ENCODE data around the gene OR10V1. TPM values are rescaled to one million over a fixed set of nuclear protein-coding genes. Genes with fewer than 3 reads are reported as not detected.

OR10V1 gene
- total and polyA plus RNA-seq, 2 donors (not counting 1 experiment from before 2014, with no cell fraction given), result not detected

DNA sequence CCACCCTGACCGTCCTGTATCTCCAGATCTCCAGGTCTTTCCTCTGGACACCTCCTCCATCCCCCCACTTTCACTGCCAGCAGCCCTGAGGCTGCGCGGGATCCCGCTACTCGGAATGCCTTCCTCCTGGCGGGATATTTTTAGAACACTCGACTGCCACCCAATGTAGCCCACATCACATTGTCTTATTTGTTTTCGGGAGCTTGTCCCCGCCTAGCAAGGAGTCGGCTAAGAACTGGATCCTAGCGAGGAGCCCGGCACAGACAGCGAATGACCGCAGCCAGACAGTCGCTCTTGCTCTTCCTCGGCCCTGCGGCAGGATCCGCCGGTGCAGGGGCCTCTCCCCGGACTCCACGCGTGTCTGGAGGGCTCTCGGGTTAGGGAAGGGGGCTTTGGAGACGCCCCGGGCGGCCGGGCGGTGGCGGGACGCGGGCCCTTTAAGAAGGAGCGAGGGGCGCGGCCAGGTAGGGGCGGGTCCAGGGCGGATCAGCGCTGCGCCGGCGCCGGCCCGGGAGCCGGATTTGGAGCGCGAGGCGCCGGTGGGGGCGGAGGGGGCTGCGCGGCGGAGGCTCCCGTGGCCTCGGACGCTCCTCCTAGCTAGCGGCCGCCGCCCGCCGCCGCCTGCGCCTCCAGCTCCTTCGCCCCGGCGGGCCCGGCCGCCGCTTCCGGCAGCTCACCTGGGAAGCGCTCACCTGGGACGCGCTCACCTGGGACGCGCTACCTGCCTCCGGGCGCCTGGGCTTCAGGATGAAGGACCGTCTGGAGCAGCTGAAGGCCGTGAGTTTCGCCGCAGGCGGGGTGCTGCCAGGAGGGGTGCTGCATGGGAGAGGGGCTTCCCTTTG is 41.4 kb upstream of the OR10V1 start, which contains the start of gene STX3:
Gene STX3, plus strand, starts transcription at position 518 of the 842 bp plus-strand sequence. Its CDS starts 230 bp downstream, at position 748.
- ATAC-seq (ENCODE audit: low read depth) (peak; percentile 76), DNase-seq (peak; percentile 74)
- Histone ChIP-seq H3K4me1 (ENCODE audit: control insufficient read depth in 2 of 2, insufficient read depth in 2 of 2, low read length in 2 of 2) (peaks cover 14 to 26% of the 10 kb centered on the region in 2 donors), H3K36me3 (replicated peaks in 1 of 2; ENCODE audit: control extremely low read depth in 1 of 2, control insufficient read depth in 1 of 2, extremely low read depth in 1 of 2, insufficient read depth in 2 of 2, low read length in 1 of 2) (no peaks in the 10 kb centered on the region), H3K27me3 (replicated peaks in 1 of 4; ENCODE audit: control extremely low read depth in 1 of 4, control insufficient read depth in 3 of 4, insufficient read depth in 4 of 4, low read length in 3 of 4) (no peaks in the 10 kb centered on the region), H3K79me2 (ENCODE audit: control insufficient read depth, insufficient read depth, low read length) (peaks cover 9% of the 10 kb centered on the region), H3K4me2 (replicated peaks; ENCODE audit: low read depth, low read length, poor library complexity, severe bottlenecking) (peak within 1 kb of the TSS; percentile 98), H3K9ac (ENCODE audit: low read length) (peak within 1 kb of the TSS; percentile 78), H3K9me3 (ENCODE audit: control extremely low read depth in 1 of 3, control insufficient read depth in 2 of 3, insufficient read depth in 1 of 3, low read length in 2 of 3) (no peaks in the 10 kb centered on the region), H3K27ac (ENCODE audit: low read length in 2 of 2) (peak within 1 kb of the TSS in 1 of 2 donors; percentile 41), H3K4me3 (ENCODE audit: control extremely low read depth in 1 of 5, extremely low read depth in 1 of 5, insufficient read depth in 1 of 5, low read depth in 2 of 5, low read length in 4 of 5) (peak within 1 kb of the TSS; percentile 72 to 97 (median 80)), H4K20me1 (ENCODE audit: control insufficient read depth, insufficient read depth, low read length, poor library complexity, severe bottlenecking) (peaks cover 10% of the 10 kb centered on the region), H2AFZ (ENCODE audit: insufficient read depth, low read depth, low read length, poor library complexity, severe bottlenecking) (peak within 1 kb of the TSS; percentile 99)
- Mint-ChIP-seq H3K4me1 (peaks cover 24% of the 10 kb centered on the region), H3K27ac (peak within 1 kb of the TSS; percentile 84), H3K4me3 (peak within 1 kb of the TSS; percentile 94), H3K9me3 (ENCODE audit: insufficient read depth) (no peaks in the 10 kb centered on the region), H3K27me3 (peaks cover 4% of the 10 kb centered on the region)
- POLR2A ChIA-PET, result interaction anchor here (0.6 to 2.6 kb wide), 2 partner anchors 31 to 47 kb away, joined by 4 to 5 read pairs; no protein-coding TSS in a partner anchor
- TF ChIP-seq EZH2 (IDR thresholded peaks at IDR 0.05; ENCODE audit: borderline replicate concordance, insufficient read depth, low read depth, low read length, poor library complexity, severe bottlenecking), result no peak
- intact Hi-C loops (cut with micrococcal nuclease), result loop anchor here (1.0 to 10.0 kb wide), 6 partner anchors 17 to 437 kb away; partner anchors contain the start of genes MRPL16, OSBP and PATL1
- CTCF ChIA-PET, result interaction anchor here (0.6 to 7.5 kb wide), 16 partner anchors 9 to 515 kb away, joined by 3 to 206 read pairs (median 4); partner anchors contain the start of genes MRPL16 and PATL1
- under 1% methylated on average over 80 of the region's 80 CpGs for WGBS (ENCODE audit: insufficient coverage)

DNA sequence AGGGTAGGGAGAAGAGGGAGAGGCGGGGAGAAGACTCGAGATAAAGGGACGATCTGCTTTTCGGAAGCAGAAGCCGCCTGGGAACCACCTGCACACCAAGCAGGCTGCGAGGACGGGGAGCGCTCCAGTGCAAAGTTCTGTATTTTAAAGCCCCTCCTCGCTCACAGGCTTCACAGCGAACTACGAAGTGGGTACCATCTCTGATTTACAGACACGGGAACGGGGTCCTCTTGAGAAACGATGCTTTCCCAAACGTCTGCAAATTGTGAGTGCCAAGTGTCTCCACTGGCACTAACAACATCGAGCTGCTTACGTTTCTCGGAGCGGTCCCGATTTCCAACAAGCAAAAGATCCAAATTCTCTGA is 40.8 kb upstream of the OR10V1 start:
- Histone ChIP-seq H3K9me3 (ENCODE audit: control extremely low read depth in 1 of 3, control insufficient read depth in 2 of 3, insufficient read depth in 1 of 3, low read length in 2 of 3) (no peaks in the 10 kb centered on the region), H3K4me3 (ENCODE audit: control extremely low read depth in 1 of 5, extremely low read depth in 1 of 5, insufficient read depth in 1 of 5, low read depth in 2 of 5, low read length in 4 of 5) (peak overlapping the region; percentile 72 to 97 (median 80)), H3K27me3 (replicated peaks in 1 of 4; ENCODE audit: control extremely low read depth in 1 of 4, control insufficient read depth in 3 of 4, insufficient read depth in 4 of 4, low read length in 3 of 4) (no peaks in the 10 kb centered on the region), H3K4me2 (replicated peaks; ENCODE audit: low read depth, low read length, poor library complexity, severe bottlenecking) (peak overlapping the region; percentile 98), H3K79me2 (ENCODE audit: control insufficient read depth, insufficient read depth, low read length) (peaks cover 9% of the 10 kb centered on the region), H3K27ac (ENCODE audit: low read length in 2 of 2) (no peak overlapping the region), H2AFZ (ENCODE audit: insufficient read depth, low read depth, low read length, poor library complexity, severe bottlenecking) (peak overlapping the region; percentile 99), H3K36me3 (replicated peaks in 1 of 2; ENCODE audit: control extremely low read depth in 1 of 2, control insufficient read depth in 1 of 2, extremely low read depth in 1 of 2, insufficient read depth in 2 of 2, low read length in 1 of 2) (no peaks in the 10 kb centered on the region), H3K9ac (ENCODE audit: low read length) (peak overlapping the region; percentile 78), H3K4me1 (ENCODE audit: control insufficient read depth in 2 of 2, insufficient read depth in 2 of 2, low read length in 2 of 2) (peaks cover 14 to 26% of the 10 kb centered on the region in 2 donors), H4K20me1 (ENCODE audit: control insufficient read depth, insufficient read depth, low read length, poor library complexity, severe bottlenecking) (peaks cover 10% of the 10 kb centered on the region)
- intact Hi-C loops (cut with micrococcal nuclease), result loop anchor here (1.0 to 10.0 kb wide), 5 partner anchors 18 to 438 kb away; partner anchors contain the start of genes MRPL16 and PATL1
- Mint-ChIP-seq H3K27ac (peak overlapping the region; percentile 84), H3K4me3 (peak overlapping the region; percentile 94), H3K9me3 (ENCODE audit: insufficient read depth) (no peaks in the 10 kb centered on the region), H3K4me1 (peaks cover 24% of the 10 kb centered on the region), H3K27me3 (peaks cover 4% of the 10 kb centered on the region)
- POLR2A ChIA-PET, result interaction anchor here (2.6 kb wide), 1 partner anchor 47 kb away, joined by 5 read pairs; no protein-coding TSS in a partner anchor
- CTCF ChIA-PET, result interaction anchor here (0.6 to 7.5 kb wide), 16 partner anchors 9 to 515 kb away, joined by 3 to 206 read pairs (median 4); partner anchors contain the start of genes MRPL16 and PATL1
- WGBS (ENCODE audit: insufficient coverage), result 0% methylated on average over 19 of the region's 20 CpGs
- peak; percentile 22 for ATAC-seq (ENCODE audit: low read depth)
- TF ChIP-seq, protein P1, sequence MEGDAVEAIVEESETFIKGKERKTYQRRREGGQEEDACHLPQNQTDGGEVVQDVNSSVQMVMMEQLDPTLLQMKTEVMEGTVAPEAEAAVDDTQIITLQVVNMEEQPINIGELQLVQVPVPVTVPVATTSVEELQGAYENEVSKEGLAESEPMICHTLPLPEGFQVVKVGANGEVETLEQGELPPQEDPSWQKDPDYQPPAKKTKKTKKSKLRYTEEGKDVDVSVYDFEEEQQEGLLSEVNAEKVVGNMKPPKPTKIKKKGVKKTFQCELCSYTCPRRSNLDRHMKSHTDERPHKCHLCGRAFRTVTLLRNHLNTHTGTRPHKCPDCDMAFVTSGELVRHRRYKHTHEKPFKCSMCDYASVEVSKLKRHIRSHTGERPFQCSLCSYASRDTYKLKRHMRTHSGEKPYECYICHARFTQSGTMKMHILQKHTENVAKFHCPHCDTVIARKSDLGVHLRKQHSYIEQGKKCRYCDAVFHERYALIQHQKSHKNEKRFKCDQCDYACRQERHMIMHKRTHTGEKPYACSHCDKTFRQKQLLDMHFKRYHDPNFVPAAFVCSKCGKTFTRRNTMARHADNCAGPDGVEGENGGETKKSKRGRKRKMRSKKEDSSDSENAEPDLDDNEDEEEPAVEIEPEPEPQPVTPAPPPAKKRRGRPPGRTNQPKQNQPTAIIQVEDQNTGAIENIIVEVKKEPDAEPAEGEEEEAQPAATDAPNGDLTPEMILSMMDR (IDR thresholded peaks at IDR 0.05), result no peak
- no peak for TF ChIP-seq EZH2 (IDR thresholded peaks at IDR 0.05; ENCODE audit: borderline replicate concordance, insufficient read depth, low read depth, low read length, poor library complexity, severe bottlenecking)
- DNase-seq, result no peak
